Thoracic aorta (tissue), 2 donors: ENCODE results near the gene CEP170B. TPM values are rescaled to one million over a fixed set of nuclear protein-coding genes. Genes with fewer than 3 reads are reported as not detected.

ENCODE experiments used
- ATAC-seq: fragments of 150-250 bp; one replicate; pipeline ENCODE4 v1.8.0; 2017; ENCODE audit warnings: low read depth; ENCODE audit not compliant: insufficient number of reproducible peaks, low FRiP score
- DNase-seq: peaks from one replicate; pipeline ENCODE4 v3.0.0-alpha.2; 2020; ENCODE audit warnings: low spot score
- H3K27ac ChIP-seq, 2 donors: fragments of 200-600 bp; sonication (generic); 1 replicate in 1 of 2; 2 replicates in 1 of 2; pipeline ENCODE4 v1.5.1; 2016; ENCODE audit warnings: mild to moderate bottlenecking in 2 of 2, moderate library complexity in 2 of 2
- H3K27me3 ChIP-seq: fragments of 200-600 bp; sonication (generic); replicated peaks from 2 replicates; pipeline ENCODE4 v1.6.0; 2016; ENCODE audit warnings: mild to moderate bottlenecking; ENCODE audit not compliant: insufficient read depth
- H3K36me3 ChIP-seq: fragments of 200-600 bp; sonication (generic); one replicate; pipeline ENCODE4 v1.5.1; 2016
- H3K4me1 ChIP-seq, 2 donors: fragments of 200-600 bp; sonication (generic); 1 replicate in 1 of 2; 2 replicates in 1 of 2; pipeline versions ENCODE4 v1.5.1 to v1.6.0; 2016; ENCODE audit warnings: low read depth in 2 of 2, mild to moderate bottlenecking in 1 of 2; ENCODE audit not compliant: control insufficient read depth in 1 of 2
- H3K4me3 ChIP-seq: fragments of 200-600 bp; sonication (generic); 2 replicates; pipeline ENCODE4 v1.5.1; 2016; ENCODE audit warnings: mild to moderate bottlenecking
- H3K9me3 ChIP-seq: fragments of 200-600 bp; sonication (generic); 2 replicates; pipeline ENCODE4 v1.5.1; 2016
- total RNA-seq, 2 donors: library from RNA; depleted of rRNA; stranded (reverse); fragments of >200 nt; gene quantifications; one replicate each; pipeline versions ENCODE4 v1.1.0 to v1.2.3, GENCODE V29; 2016
- TF ChIP-seq, protein P1 (sequence below): fragments of 200-600 bp; sonication (generic); IDR thresholded peaks from one replicate; pipeline ENCODE4 v1.5.1; 2019; ENCODE audit warnings: antibody characterized with exemption

CEP170B gene
- total RNA-seq, 2 donors from 2014 or later, result 35.2 to 38.2 TPM

- H3K27ac ChIP-seq, result no peak overlapping the region
- no peak for DNase-seq
These were observed 65.6 kb downstream of the CEP170B start for GRCh38 chr14:104930526-104931303.

DNA sequence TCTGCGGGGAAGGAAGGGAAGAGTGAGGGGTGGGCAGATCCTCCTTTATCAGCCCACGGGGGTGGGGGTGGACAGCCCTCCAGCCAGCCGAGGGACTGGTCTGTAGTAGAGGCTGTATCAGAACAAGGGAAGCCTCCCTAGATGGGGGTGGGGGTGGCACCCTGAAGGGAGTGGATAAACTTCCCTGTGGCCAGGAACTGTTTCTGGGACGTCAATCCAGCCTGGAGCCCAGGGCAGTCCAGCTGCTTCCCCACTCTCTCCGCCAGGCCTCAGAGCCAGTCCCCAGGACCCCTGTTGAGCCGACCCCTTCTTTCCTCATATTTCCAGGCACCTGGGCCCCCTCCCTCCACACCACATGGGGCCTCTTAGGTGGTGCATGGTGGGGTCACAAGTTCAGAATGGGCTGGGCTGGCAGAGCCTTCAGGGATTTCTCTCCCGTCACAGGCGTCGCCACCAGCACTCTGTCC, 66.3 kb downstream of the CEP170B start:
- TF ChIP-seq, protein P1, sequence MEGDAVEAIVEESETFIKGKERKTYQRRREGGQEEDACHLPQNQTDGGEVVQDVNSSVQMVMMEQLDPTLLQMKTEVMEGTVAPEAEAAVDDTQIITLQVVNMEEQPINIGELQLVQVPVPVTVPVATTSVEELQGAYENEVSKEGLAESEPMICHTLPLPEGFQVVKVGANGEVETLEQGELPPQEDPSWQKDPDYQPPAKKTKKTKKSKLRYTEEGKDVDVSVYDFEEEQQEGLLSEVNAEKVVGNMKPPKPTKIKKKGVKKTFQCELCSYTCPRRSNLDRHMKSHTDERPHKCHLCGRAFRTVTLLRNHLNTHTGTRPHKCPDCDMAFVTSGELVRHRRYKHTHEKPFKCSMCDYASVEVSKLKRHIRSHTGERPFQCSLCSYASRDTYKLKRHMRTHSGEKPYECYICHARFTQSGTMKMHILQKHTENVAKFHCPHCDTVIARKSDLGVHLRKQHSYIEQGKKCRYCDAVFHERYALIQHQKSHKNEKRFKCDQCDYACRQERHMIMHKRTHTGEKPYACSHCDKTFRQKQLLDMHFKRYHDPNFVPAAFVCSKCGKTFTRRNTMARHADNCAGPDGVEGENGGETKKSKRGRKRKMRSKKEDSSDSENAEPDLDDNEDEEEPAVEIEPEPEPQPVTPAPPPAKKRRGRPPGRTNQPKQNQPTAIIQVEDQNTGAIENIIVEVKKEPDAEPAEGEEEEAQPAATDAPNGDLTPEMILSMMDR, result no peak
- ATAC-seq, result no peak
- Histone ChIP-seq H3K4me3 (no peak overlapping the region), H3K27me3 (no peaks in the 10 kb centered on the region), H3K4me1 (peaks cover 0 to 18% of the 10 kb centered on the region in 2 donors), H3K36me3 (no peaks in the 10 kb centered on the region), H3K9me3 (no peaks in the 10 kb centered on the region), H3K27ac (no peak overlapping the region)
- no peak for DNase-seq

More at GRCh38 chr14:104930526-104931303, 65.6 kb downstream of the CEP170B start:
- Histone ChIP-seq H3K9me3 (no peaks in the 10 kb centered on the region), H3K36me3 (no peaks in the 10 kb centered on the region), H3K4me3 (no peak overlapping the region), H3K4me1 (peaks cover 0 to 18% of the 10 kb centered on the region in 2 donors), H3K27me3 (no peaks in the 10 kb centered on the region)
- ATAC-seq, result no peak
- TF ChIP-seq, protein P1, result no peak

- DNase-seq (no peak), ATAC-seq (no peak)
- peak overlapping the region in 1 of 2 donors; percentile 45 for H3K27ac ChIP-seq
These were observed 67.0 kb downstream of the CEP170B start for GRCh38 chr14:104931771-104932675.

GRCh38 chr14:104932676-104933631, 67.9 kb downstream of the CEP170B start:
- TF ChIP-seq, protein P1, result peak; percentile 91
- Histone ChIP-seq H3K9me3 (no peaks in the 10 kb centered on the region), H3K36me3 (no peaks in the 10 kb centered on the region), H3K4me3 (peak overlapping the region; percentile 80), H3K27me3 (no peaks in the 10 kb centered on the region), H3K4me1 (peaks cover 0 to 18% of the 10 kb centered on the region in 2 donors), H3K27ac (peak overlapping the region in 1 of 2 donors; percentile 45)
- DNase-seq (peak; percentile 28), ATAC-seq (peak; percentile 36)

More at GRCh38 chr14:104931771-104932675, 67.0 kb downstream of the CEP170B start:
- H3K36me3 ChIP-seq, result no peaks in the 10 kb centered on the region
- H3K27me3 ChIP-seq, result no peaks in the 10 kb centered on the region
- H3K4me1 ChIP-seq, result peaks cover 0 to 18% of the 10 kb centered on the region in 2 donors
- H3K9me3 ChIP-seq, result no peaks in the 10 kb centered on the region
- TF ChIP-seq, protein P1, result no peak
- peak overlapping the region; percentile 80 for H3K4me3 ChIP-seq
